Thyroid gland (tissue), 4 donors: ENCODE measurements around the gene DGCR2.

Experiments used
- CTCF ChIP-seq, 6 experiments: fragments of 200-600 bp in 3 of 6; fragments of 450-650 bp in 3 of 6; sonication (generic) in 3 of 6; IDR thresholded peaks; one replicate each; pipeline ENCODE4 v1.5.1; 2016 to 2019; ENCODE audit warnings: antibody characterized with exemption in 6 of 6, mild to moderate bottlenecking in 2 of 6, inconsistent platforms in 1 of 6, moderate library complexity in 1 of 6
- POLR2A ChIP-seq, 2 donors: fragments of 450-650 bp; IDR thresholded peaks; one replicate each; pipeline ENCODE4 v1.6.1; 2017; ENCODE audit warnings: antibody characterized with exemption in 2 of 2, mild to moderate bottlenecking in 2 of 2, moderate library complexity in 1 of 2

- TF ChIP-seq CTCF (IDR thresholded peaks at IDR 0.05) (no peak), POLR2A (IDR thresholded peaks at IDR 0.05) (no peak)
Measured at GRCh38 chr22:19005905-19006304, 116.3 kb downstream of the DGCR2 start.
